ENCODE data around the gene DNAAF1. TPM values are rescaled to one million over a fixed set of nuclear protein-coding genes. Genes with fewer than 3 reads are reported as not detected.
"Not testable (repeated sequence)": the region's sequence is repeated elsewhere in the genome, so short reads cannot be mapped to it uniquely, and the experiment has no call there.

Gene DNAAF1
- under 0.01 TPM in 2 replicates for total RNA-seq

DNA sequence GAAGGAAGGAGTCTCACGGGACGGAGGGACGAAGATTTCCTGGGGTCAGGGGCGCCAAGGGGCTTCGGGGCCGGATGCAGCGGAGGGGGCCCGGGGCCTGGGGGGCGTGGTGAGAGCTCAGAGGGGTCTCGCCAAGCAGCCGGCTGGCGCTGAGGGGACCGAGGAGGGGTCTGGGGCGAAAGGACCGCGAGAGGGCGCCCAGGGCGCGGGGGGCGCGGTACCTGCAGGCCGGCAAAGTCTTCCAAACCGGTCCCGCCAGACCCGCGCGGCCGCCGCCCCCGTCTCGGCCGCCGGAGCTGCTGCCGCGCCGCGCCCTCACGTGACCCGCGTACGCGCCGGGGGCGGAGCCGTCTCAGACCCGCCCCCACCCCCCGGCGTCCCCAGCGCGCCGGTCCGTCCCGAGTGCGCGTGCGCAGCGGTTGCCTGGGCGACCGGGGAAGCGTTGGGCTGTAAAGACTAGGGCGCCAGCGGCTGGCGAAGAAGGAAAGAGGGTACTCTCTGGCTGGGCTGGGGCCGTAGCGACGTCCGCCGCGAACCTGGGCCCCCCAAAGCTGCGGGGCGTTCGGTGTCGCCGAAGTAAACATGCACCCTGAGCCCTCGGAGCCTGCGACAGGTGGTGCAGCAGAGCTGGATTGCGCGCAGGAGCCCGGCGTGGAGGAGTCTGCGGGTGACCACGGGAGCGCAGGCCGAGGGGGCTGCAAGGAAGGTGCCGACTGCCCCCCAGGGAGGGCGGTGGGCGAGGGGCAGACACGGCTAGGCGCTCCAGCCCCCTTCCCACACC, at the start of gene DNAAF1, which contains the start of gene HSDL1:
DNAAF1 (plus strand) TSS at position 450 of the 781 bp plus-strand sequence; CDS start at position 583, 133 bp downstream.
HSDL1 (minus strand) TSS at position 319 of the 781 bp plus-strand sequence. CDS start 13,856 bp downstream, outside the sequence.
- peak; percentile 87 to 92 for DNase-seq (ENCODE audit: low read depth in 2 of 2)

DNA sequence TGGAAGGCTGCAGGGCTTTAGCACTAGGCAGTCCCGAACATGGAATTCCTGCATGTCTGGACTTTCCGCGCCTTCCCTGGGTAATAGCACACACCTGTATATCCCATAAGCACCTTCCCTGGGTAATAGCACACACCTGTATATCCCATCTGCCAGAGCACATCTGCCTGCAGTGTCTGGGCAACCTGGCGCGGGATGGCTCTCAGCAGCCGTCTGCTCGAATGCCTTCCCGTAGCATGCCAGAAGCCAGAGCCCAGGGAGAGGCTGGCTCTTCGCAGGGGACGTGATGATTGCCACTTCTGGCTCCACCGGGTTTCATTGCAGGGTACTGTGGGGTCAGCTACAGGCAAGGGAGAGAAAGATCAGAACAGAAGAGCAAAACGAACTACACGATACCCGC, 49.6 kb upstream of the DNAAF1 start:
- DNase-seq (ENCODE audit: low read depth in 2 of 2): no peak

DNA sequence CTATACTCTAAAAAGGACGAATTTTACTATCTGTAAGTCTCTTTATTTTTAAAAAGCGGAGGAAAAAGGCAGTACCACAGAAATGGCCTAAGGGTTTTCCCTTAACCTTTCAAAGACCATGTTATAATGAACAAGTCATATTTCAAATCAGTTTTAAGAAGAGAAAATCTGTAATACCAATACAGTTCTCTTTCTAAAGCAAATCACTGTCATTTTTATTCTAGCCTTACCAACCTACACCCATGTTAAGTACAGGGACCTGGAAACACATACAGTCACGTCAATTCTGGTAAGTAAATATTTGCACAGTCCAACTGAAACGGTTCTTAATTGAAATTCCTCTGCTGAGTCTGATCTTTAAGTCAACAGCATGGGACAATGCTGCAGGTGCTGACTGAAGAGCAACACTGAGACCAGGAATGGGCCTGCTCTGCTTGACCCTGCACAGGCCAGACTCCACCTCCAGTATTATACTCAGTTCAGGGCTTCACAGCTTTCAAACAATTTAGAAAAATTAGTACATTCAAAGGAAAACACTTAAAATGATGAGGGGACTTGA, 48.6 kb upstream of the DNAAF1 start:
- DNase-seq (ENCODE audit: low read depth in 2 of 2): no peak

DNA sequence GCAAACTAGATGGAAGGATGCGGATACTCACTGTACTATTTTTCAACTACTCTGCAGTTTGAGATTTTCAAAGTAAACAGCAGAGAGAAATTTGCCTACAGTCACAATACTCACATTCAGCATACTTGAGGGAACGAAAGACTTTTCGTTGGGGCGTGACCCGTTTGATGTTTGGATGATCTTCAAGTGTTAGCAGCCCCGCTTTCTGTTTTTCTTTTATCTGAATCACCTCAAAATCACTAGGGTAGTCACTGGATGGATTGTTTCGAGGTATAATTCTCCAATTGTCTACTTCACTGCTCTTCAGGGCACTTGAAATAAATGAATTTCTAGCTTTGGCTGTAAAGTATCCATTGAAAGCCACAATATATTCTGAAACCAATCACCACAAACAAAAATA, 46.2 kb upstream of the DNAAF1 start:
- DNase-seq (ENCODE audit: low read depth in 2 of 2): no peak

DNA sequence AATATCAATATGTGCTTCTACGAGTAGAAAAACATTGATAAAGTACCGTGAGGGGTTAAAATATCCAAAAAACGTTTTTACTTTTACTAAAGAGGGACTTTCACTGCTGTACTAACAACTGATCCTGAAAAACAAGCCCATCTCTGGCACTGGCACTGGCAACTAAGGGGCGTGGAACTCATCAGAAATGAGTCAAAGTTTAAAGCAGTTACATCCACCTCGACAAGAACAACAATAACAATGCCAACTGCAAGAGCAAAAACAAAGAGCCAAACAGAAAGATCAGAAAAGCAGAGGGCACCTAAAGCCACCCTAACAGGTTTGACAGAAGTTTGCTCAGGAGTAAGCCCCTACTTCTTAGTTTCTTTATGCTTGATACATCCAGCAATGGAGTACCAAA, 41.4 kb upstream of the DNAAF1 start:
- peak; percentile 25 to 58 for DNase-seq (ENCODE audit: low read depth in 2 of 2)

DNA sequence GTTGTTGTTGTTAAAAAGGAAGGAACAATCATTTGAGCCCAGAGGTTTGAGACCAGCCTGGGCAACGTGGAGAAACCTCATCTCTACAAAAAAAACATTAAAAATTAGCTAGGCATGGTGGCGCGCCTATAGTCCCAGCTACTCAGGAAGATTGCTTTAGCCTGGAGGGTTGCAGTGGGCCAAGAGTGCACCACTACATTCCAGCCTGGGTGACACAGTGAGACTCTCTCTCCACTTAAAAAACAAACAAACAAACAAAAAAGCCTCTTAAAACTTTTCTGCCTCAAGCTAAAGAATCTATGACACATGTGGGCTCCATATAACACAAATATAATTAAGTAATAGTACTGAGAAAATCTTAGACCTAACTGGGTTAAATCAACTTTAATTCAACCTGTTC, 40.9 kb upstream of the DNAAF1 start:
- DNase-seq (ENCODE audit: low read depth in 2 of 2): no peak

DNA sequence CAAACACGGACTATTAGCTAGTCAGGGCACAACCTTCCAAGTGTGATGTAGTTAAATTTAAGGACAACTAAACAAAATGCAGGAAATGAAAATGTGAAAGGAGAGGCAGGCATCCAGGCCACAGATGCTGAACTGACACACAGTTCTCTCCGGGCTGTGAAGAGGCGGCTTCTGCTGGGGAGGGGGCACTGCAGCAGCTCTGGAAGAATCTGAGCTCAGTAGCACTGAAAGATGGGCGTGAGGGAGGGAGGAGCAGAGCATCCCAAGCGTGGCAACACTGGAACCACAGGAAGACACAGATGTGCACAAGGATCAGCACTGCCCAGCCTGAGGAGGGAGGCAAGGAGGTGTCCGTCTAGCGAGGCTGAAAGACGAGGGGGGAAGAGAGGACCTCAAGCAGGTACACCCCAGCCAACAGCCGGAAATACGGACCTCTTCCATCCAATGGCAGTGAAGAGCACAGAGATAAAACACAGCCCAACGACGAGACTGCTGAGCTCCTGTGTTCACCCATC, 39.8 kb upstream of the DNAAF1 start:
- DNase-seq (ENCODE audit: low read depth in 2 of 2): no peak

DNA sequence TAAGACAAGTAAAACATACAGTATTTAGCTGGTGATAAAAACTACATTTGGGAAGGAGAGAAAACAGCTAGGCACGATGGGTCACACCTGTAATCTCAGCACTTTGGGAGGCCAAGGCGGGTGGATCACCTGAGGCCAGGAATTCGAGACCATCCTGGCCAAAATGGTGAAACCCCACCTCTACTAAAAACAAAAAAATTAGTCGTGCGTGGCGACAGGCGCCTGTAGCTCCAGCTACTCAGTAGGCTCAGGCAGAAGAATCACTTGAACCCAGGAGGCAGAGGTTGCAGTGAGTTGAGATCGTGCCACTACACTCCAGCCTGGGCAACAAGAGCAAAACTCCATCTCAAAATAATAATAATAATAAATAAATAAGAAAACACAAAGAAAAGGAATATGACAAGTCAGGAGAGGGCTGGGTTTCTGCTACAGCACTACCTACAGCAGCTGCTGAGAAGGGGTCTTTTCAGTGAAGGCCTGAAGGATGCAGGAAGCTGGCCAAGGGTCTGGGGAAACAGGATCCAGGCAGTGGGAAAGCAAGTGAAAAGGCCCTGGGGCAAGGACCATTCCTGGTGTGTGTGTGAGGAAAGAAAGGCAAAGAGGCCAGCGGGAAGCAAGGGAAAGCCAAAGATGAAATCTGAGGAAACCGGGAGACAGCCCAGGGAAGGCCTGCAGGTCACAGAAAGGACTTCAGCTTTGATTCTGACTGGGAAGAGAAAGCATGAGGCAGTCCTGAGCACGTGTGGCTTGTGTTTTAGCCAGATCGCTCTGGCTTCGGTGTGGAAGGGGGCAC, 39.0 kb upstream of the DNAAF1 start:
- no peak for DNase-seq (ENCODE audit: low read depth in 2 of 2)

DNA sequence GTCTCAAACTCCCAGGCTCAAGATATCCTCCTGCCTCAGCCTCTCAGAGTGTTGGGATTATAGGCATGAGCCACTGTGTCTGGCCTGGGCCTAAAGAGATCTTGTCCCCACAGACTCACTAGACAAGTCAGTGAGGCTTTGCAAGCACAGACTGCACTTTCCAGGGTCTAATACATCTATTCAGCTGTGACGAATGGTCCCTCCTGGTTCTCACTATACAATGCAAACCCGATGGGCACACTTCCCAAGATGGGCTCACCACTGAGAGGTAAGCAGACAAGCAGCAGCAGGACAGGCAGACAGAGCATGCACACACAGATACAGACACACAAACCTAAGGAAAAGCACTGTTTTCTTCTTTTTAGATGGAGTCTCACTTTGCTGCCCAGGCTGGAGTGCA, 37.2 kb upstream of the DNAAF1 start:
- no peak for DNase-seq (ENCODE audit: low read depth in 2 of 2)

DNA sequence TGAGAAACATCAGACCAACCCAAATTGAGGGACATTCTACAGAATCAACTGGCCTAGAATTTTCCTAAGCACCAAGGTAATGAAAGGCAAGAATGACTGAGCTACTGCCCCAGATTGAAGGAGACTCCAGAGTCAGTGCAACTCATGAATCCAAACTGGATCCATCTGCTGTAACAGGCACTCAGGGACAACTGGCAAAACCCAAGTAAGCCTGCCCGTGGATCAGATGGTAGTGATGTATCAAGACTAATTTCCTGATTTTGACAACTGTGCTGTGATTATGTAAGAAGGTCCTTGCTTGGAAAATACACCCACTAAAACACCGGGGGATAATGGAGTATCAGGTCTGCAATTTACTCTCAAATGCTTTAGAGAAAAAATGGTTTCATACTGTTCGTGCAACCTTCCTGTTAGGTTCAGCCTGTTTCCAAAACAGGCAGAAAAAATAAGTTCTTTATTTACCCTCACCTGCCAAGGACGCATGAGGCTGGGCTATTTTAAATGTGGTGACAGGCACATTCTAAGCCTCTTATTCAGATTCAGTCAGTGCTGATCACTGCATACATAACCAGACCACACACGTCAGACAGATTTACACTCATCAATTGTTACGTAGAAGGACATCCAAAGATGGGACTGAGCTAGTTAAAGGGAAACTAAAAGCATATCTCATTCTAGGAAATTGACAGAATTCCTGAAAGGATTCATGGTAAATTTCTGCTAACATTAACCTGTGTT, 35.3 kb upstream of the DNAAF1 start:
- DNase-seq (ENCODE audit: low read depth in 2 of 2): peak in 1 of 2 donors; percentile 23

DNA sequence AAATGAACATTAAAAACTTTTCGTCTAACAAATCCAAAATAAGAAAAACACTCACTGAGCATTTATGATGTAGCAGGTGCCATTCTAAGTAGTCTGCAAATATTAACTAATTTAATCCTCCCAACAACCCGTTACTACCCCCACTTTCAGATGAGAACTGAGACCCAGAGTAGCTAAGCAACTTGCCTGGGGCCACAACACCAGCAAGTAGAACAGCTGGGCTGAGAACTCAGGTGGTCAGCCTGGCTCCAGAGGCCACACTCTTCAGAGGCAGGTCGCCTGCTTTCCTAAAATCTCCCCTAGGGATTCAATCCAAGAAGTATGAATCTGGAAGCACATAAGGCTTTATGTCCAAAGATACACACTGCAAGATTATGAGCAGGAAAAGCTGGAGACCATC, 34.6 kb upstream of the DNAAF1 start:
- DNase-seq (ENCODE audit: low read depth in 2 of 2): no peak

DNA sequence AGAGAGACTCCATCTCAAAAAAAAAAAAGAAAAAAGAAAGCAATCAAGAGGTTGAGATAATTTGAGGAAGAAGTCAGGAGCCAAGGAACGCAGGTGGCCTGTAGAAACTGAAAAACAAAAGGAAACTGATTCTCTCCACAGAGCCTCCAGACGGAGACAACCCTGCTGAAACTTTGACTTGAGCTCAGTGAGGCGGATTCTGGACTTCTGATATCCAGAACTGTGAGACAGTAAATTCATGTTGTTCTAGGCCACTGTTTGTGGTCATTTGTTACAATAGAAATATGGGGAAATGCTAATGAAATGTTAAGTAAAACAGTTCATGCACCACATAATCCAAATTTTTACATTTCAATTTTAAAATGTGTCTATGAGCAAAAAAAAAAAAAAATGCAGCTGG, 33.6 kb upstream of the DNAAF1 start:
- DNase-seq (ENCODE audit: low read depth in 2 of 2): no peak

DNA sequence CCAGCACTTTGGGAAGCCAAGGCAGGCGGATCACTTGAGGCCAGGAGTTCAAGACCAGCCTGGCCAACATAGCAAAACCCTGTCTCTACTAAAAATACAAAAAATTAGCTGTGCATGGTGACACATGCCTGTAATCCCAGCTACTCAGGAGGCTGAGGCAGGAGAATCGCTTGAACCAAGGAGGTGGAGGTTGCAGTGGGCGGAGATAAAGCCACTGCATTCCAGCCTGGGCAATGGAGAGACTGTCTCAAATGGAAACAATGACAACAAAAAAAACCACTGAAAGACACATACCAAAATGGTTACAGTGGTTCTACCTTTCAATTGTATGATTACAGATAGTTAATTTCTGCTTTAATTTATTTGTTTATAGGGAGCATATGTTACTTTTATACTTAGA, 33.2 kb upstream of the DNAAF1 start:
- DNase-seq (ENCODE audit: low read depth in 2 of 2): not testable (repeated sequence)

DNA sequence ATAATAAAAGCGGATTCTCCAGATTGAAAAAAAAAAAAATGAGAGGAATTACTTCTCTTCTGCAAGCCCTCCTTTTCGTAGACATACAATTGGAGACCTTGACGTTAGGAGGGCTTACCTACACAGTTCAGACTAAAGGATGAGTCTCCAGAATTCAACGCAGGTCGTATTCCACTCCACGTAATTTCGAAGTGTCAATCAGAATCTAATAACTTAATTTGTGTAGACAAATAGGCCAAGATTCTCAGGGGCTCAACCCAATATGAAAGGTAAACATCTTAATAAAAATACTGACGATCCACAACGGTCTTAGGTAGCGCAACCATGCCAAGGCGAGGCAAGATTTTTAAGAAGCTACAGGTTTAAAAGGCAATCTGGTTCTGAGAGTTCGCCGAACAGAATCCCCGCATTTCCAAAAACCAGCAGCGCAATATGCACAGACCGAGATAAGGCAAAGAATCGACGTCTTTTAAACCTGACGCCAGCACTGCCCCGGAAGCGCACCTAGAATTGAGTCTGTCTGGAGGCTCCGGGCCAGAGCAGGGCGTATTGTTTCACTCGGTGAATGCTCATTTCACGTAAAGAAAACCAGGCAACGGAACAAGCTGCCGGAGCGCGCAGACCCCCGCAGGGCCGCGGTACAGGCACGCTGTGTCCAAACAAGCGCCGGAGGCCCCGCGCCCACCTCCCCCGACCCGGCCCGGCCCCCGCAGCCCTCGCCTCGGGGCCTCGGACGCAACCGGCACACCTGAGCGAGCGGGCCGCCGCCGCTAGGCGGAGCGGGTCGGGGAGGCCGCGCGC, 29.0 kb upstream of the DNAAF1 start:
- peak; percentile 14 to 46 for DNase-seq (ENCODE audit: low read depth in 2 of 2)

DNA sequence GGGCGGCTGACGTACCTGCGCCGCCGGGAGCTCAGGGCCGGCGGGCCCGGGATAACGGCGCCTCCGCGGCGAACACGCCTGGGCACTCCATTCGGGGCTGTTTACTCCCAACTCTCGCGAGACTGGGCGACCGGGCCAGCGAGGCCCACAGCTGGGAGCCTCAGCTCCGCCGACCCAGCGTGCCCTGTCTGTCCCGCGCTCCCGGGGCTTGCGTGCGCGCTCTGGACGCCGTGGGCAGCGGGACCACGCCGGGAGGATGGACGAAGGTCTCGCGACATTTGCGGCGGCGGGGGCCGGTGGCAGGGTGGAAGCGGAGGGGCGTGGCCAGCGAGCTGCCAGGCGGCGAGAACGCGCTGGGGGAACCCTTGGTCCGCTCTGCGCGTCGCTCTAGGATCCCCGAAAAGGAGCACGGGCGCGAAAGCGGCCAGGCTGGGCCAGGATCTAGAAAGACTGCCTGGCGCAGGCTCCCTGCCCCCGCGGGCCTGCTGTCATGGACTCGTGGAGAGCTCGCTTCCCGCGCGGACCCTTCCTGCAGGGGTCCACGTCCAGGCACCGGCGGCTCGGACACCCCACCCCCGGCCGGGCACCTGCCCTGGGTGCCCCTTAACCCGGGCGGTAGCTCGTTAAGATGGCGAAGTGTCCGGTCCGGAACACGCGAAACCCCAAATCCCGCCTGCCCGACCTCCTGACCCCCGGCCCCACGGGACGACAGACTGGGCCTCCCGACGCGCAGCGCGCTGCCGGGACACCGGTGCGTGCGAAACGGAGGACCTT, 28.2 kb upstream of the DNAAF1 start, which contains the start of gene MBTPS1:
MBTPS1 (minus strand) TSS at position 223 of the 774 bp plus-strand sequence. CDS start 15,159 bp downstream, outside the sequence.
- peak; percentile 98 to 99 for DNase-seq (ENCODE audit: low read depth in 2 of 2)

DNA sequence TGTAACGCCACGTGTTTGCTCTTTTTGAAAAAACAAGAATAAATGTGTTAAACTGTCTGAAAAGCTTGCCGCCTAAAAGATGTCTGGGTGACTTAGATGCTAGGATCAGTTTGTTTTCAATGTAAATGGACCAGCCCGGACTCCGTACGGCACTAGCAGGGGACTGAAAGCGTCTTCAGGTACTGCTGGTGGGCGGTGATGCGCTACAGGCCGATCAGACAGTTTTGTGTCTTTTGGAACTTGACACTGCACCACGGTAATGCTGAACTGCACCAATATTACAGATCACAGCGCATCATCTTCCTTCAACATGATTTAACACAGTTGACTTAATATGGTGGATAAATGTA, 27.6 kb upstream of the DNAAF1 start:
- no peak for DNase-seq (ENCODE audit: low read depth in 2 of 2)

DNA sequence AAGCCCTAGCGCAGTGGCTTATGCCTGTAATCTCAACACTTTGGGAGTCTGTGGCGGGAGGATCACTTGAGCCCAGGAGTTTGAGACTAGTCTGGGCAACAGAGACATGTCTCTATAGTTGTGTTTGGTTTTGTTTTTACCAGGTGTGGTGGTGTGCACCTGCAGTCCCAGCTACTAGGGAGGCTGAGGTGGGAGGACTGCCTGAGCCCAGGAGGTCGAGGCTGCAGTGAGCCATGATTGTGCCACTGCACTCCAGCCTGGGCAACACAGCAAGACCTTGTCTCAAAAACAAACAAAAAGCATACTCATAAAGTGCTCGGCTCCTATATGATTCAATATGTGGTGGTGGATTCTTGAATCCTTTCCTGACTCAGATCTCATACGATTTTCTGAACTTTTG, 26.8 kb upstream of the DNAAF1 start:
- DNase-seq (ENCODE audit: low read depth in 2 of 2): not testable (repeated sequence)

DNA sequence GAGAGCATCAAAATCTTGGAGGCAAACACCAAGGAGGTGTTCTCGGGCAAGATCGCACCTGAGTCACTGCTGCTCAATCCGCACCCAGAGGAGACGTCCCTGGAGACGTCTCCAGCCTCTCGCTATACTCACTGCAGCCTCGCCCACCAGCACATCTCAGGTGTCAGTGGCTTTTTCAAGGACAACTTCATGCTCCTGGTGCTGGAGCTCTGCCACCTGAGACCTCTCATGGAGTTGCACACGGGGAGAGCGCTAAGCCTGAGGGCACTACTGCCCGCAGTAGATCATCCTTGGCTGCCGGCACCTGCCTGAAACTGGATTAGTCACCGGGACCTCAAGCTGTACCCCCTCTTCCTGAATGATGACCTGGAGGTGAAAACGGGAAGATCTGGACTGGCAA, 25.7 kb upstream of the DNAAF1 start:
- DNase-seq (ENCODE audit: low read depth in 2 of 2): no peak

DNA sequence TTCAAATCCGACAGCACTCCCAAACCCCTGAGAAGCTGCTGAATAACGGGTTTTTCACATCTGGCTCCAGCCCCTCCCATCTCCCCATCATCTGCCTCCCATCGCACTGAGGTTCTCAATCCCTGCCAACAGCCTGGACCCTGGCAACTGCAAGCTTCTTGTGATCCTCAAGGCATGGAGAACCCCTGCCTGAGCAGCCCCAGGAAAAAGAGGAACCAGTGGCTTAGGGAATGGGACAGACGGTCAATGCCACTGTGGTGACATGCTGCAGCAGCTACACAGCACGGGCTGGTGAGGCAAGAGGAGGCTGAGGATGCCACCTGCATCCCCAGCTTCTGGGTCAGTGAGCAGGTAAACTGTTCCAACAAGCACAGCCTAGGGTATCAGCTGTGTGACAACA, 25.1 kb upstream of the DNAAF1 start:
- no peak for DNase-seq (ENCODE audit: low read depth in 2 of 2)

DNA sequence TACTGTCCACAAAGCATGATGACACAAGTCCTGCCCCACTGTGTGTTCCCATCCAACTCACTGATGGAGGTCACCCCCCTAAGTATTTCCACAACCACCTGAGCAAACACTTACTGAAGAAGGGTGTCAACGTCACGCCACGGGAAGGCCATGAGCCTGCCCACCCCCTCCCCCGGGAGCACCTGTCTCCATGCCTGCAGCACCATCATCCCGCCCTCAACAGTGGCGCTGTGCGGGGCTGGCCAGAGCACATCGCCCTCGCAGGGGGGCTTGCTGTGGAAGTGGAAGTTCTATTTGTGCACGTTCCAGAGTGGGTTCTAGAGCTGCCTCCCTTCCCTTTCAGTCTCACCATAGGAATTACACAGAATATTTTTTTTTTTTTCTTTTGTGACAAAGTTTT, 24.1 kb upstream of the DNAAF1 start:
- no peak for DNase-seq (ENCODE audit: low read depth in 2 of 2)
